ENCODE measurements around the gene CTAGE8. TPM values are rescaled to one million over a fixed set of nuclear protein-coding genes. Genes with fewer than 3 reads are reported as not detected.
"Not testable (repeated sequence)": the region's sequence is repeated elsewhere in the genome, so short reads cannot be mapped to it uniquely, and the experiment has no call there.

Gene CTAGE8
- total RNA-seq, 2 experiments from 2014 or later, result 0.78 TPM; not detected in 1

- ChIA-PET POLR2A (no interaction called here), CTCF (no interaction called here)
Measured at GRCh38 chr7:144256112-144256511, 13.0 kb downstream of the CTAGE8 start.

- POLR2A ChIA-PET, result no interaction called here
Measured at GRCh38 chr7:144255471-144255897, 13.6 kb downstream of the CTAGE8 start.

GRCh38 chr7:144252307-144252706, 16.8 kb downstream of the CTAGE8 start:
- POLR2A ChIA-PET, CTCF ChIA-PET: not testable (repeated sequence)

More at GRCh38 chr7:144255471-144255897, 13.6 kb downstream of the CTAGE8 start:
- CTCF ChIA-PET, result no interaction called here

DNA sequence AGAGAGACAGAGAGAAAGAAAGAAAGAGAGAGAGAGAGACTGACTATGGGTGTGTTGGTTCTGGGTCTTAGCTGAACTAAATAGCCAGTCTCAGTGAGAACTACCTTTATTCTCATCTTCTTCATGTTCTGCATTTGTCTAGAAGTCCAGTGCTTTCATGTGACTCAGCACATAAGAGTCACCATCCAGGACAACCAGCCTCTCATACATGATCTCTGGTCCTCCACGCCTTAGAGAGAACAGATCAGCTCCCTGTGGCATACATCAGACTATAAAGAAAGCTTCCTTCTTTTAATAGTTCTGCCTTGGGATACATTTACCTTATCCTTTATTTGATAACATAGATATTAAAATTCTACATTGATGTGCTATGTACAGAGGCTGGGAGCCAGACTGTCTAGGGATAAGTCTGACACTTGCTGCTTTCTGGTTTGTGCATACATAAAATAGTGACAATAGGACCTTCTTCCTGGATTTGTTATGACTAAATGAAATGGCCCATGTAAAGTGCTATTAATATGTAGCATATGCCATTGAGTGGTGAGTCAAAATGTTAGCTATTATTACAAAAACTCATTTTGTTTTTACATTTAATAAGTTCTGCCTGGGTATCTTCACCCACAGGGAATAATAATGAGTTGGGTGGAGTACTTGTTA, 21.3 kb downstream of the CTAGE8 start:
- POLR2A ChIA-PET, CTCF ChIA-PET: not testable (repeated sequence)

DNA sequence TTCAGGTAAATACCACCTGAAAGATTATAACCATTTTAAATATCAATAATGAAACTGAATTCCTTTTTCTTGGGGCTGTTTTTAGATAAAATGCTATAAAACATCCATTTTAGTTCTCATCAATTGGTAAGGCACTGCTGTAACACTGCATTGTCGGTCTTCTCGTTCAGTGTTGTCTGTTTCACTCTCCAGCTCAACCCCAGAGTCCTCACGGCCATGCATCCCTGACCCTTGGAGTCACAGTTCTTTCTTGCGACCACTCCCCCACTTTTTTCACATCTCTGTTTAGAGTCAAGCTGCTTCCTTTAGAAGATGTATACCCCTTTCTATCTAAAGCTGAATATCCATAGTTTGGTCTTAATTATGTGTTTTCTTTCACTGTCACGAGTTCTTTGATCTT, 22.1 kb downstream of the CTAGE8 start:
- POLR2A ChIA-PET, CTCF ChIA-PET: not testable (repeated sequence)

- CTCF ChIA-PET, POLR2A ChIA-PET: not testable (repeated sequence)
Measured at GRCh38 chr7:144245372-144245771, 23.7 kb downstream of the CTAGE8 start.

- POLR2A ChIA-PET, CTCF ChIA-PET: not testable (repeated sequence)
Measured at GRCh38 chr7:144239365-144239764, 29.7 kb downstream of the CTAGE8 start, which contains the start of gene OR2A42. TSS of gene OR2A42 (minus strand) at chr7:144239605. CDS start at chr7:144232843, 6,762 bp downstream.

DNA sequence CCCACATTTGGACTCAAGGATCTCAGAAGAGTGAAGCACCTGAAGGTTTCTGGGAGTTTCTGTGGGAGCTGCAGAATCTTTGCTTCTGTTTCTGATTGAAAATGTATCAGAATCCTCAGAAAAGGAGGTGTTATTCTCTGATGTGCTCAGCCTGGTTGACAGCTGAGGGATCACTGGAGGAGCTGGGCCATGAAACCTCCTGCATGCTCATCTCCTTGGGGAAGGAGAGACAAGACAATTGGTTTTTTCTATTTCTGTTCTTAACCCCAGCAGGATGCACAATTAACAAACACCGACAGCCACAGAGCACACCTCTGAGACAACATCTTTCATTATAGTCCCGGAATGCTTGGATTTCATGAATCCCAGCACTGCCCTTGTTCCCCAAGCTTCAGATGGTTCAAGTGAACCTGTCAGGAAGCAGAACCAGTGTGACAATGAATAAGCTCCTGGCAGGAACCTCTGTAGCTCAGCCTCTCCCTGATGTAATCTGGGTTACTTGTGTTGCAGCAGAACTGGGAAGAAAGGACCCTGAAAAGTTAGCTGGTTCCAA, 30.5 kb downstream of the CTAGE8 start:
- POLR2A ChIA-PET, CTCF ChIA-PET: not testable (repeated sequence)

GRCh38 chr7:144233039-144233438, 36.0 kb downstream of the CTAGE8 start:
- CTCF ChIA-PET, POLR2A ChIA-PET: not testable (repeated sequence)

- POLR2A ChIA-PET, CTCF ChIA-PET: not testable (repeated sequence)
Measured at GRCh38 chr7:144231027-144231426, 38.1 kb downstream of the CTAGE8 start.

DNA sequence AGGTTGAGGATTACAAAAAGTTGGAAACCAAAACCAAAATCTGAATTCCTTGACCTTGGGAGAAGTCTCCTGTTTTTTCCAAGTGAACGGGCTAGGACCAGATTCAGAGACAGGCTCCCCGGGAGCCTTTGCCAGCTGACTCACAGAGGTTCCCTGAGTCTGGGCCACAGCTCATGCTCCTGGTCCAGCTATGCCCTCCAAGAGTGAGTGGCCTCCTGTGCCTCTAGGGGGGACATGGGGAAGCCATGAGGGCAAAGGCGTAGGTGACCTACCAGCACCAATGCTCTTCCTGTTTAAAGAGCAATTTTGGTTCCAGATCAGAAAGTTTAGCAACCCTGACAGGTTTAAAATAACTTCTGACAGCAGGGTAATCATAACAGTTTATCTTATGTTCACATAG, 40.3 kb downstream of the CTAGE8 start:
- CTCF ChIA-PET, POLR2A ChIA-PET: not testable (repeated sequence)

GRCh38 chr7:144226866-144227265, 42.2 kb downstream of the CTAGE8 start:
- CTCF ChIA-PET, POLR2A ChIA-PET: not testable (repeated sequence)

- POLR2A ChIA-PET, CTCF ChIA-PET: not testable (repeated sequence)
Measured at GRCh38 chr7:144223675-144224074, 45.4 kb downstream of the CTAGE8 start.

DNA sequence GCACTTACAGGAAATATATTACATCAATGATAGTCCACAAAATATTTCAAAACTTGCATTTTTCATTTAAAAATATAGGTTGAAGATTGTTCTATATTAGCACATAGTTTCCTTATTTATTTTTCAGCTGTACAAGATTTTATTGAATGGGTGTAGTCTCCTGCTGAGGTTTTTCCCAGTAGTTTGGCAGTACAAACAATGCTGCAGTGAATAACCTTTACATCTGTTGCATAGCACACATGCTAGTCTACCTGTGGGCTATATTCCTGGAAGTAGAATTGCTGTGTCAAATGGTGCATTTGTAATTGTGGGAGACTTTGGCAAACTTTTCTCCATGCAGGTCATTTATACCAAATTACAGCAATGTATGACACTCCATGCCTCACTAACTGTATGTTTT, 48.6 kb downstream of the CTAGE8 start:
- CTCF ChIA-PET, POLR2A ChIA-PET: not testable (repeated sequence)

DNA sequence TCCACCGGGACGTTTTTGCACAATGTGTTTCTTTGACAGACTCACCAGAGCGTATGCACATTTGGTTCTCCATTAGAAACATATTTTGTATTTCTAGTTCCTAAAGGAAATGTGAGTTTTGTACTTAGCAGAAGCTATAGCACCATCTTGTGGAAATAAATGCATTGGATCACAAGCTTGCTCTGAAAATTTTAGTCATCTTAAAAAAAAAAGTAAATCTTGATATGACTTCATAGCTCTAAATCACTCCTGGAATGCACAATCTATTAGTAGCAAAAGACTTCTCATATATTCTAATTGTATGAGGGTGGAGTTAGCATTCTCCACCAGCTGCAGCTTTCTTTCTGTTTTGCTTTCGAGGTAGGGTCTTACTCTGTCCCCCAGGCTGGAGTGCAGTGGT, 49.9 kb downstream of the CTAGE8 start:
- CTCF ChIA-PET, POLR2A ChIA-PET: not testable (repeated sequence)

- POLR2A ChIA-PET, CTCF ChIA-PET: not testable (repeated sequence)
Measured at GRCh38 chr7:144218581-144218980, 50.5 kb downstream of the CTAGE8 start.

DNA sequence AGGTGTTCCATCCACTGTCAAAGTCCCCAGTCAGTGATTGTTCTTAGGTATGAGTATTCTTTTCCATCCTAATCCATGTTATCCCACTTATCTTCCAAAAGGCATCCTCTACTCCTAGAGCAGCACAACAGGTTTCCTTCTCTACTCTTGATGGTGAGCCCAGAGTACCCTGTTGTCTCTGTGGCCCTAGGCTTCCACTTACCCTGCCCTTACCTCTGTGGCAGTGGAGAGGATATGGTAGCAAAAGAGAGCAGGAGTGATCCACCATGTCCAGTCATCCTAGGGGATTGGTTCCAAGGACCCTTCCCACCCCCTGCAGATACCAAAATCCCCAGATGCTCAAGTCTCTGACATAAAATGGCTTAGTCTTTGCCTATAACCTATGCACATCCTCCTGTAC, 51.9 kb downstream of the CTAGE8 start:
- POLR2A ChIA-PET, CTCF ChIA-PET: not testable (repeated sequence)

Other genes with a start within 250 kb of the CTAGE8 start
- not detected for gene OR2A5, start 220.3 kb downstream of the CTAGE8 start, total RNA-seq
- gene OR2A25, start 199.5 kb downstream of the CTAGE8 start, total RNA-seq, result not detected
- not detected for gene OR2A12, start 183.0 kb downstream of the CTAGE8 start, total RNA-seq
- not detected for gene OR2A2, start 159.7 kb downstream of the CTAGE8 start, total RNA-seq
- not detected for gene OR2A14, start 146.1 kb downstream of the CTAGE8 start, total RNA-seq
- 1 to 10 TPM; 1.2 to 2.0 TPM for gene CTAGE4, start 85.8 kb downstream of the CTAGE8 start, total RNA-seq
- 1 to 10 TPM; 4.8 to 4.9 TPM for gene ARHGEF35, start 73.5 kb downstream of the CTAGE8 start, total RNA-seq
- gene OR2A42, start 29.7 kb downstream of the CTAGE8 start, total RNA-seq, result not detected
- 1 to 10 TPM; 1.0 to 1.2 TPM for gene OR2A7, start 4.5 kb downstream of the CTAGE8 start, total RNA-seq
- not detected for gene OR2A1, start 43.1 kb upstream of the CTAGE8 start, total RNA-seq
- 1 to 10 TPM; 8.7 to 9.9 TPM for gene ARHGEF5, start 86.1 kb upstream of the CTAGE8 start, total RNA-seq
- not detected for gene NOBOX, start 134.4 kb upstream of the CTAGE8 start, total RNA-seq